Dedifferentiated amniotic fluid mesenchymal stem cell (primary cell): Measurements from ENCODE around the gene GLB1L.
A peak's percentile ranks its signal among the peaks of the same experiment; 100 is the strongest.
"Not testable (repeated sequence)": the region's sequence is repeated elsewhere in the genome, so short reads cannot be mapped to it uniquely, and the experiment has no call there.

Source experiments
- DNase-seq: peaks from one replicate; pipeline ENCODE4 v3.0.0-alpha.2; 2016; ENCODE audit errors: extremely low spot score

GLB1L gene

GRCh38 chr2:219207134-219207883, 37.9 kb downstream of the GLB1L start:
- DNase-seq, result peak; percentile 53

GRCh38 chr2:219206328-219207133, 38.7 kb downstream of the GLB1L start, which contains the start of gene ZFAND2B:
TSS of gene ZFAND2B (plus strand) at chr2:219206782. CDS start at chr2:219206988, 206 bp downstream.
- DNase-seq, result peak; percentile 86

- DNase-seq, result no peak
These were observed 39.3 kb downstream of the GLB1L start for GRCh38 chr2:219205981-219206327.

- DNase-seq, result no peak
These were observed 40.1 kb downstream of the GLB1L start for GRCh38 chr2:219205165-219205538.

GRCh38 chr2:219204425-219205164, 40.6 kb downstream of the GLB1L start:
- DNase-seq, result no peak

GRCh38 chr2:219201331-219201730, 43.9 kb downstream of the GLB1L start:
- DNase-seq, result not testable (repeated sequence)

GRCh38 chr2:219200502-219201326, 44.5 kb downstream of the GLB1L start:
- not testable (repeated sequence) for DNase-seq

- DNase-seq, result no peak
These were observed 45.6 kb downstream of the GLB1L start for GRCh38 chr2:219199470-219200211.

- DNase-seq, result no peak
These were observed 46.3 kb downstream of the GLB1L start for GRCh38 chr2:219198974-219199373.

GRCh38 chr2:219197388-219197787, 47.9 kb downstream of the GLB1L start:
- DNase-seq, result no peak

- no peak for DNase-seq
These were observed 58.3 kb downstream of the GLB1L start for GRCh38 chr2:219186754-219187456.
